MM.1S (cell line): ENCODE data around the gene C2CD4C.

ENCODE experiments used
- DNase-seq: peaks from one replicate; pipeline ENCODE4 v3.0.0-alpha.2; 2015
- H2AFZ ChIP-seq: fragments of 300-600 bp; sonication (generic); 2 replicates; pipeline ENCODE4 v1.6.0; 2016; ENCODE audit warnings: antibody characterized with exemption, low read length
- H3F3A ChIP-seq: fragments of 300-600 bp; sonication (generic); 2 replicates; pipeline ENCODE4 v1.6.1; 2016; ENCODE audit warnings: mild to moderate bottlenecking, antibody characterized with exemption, low read length, moderate library complexity, mixed read lengths; ENCODE audit not compliant: insufficient read depth
- H3K27ac ChIP-seq: fragments of 300-600 bp; sonication (generic); 2 replicates; pipeline ENCODE4 v1.5.1; 2016; ENCODE audit warnings: mild to moderate bottlenecking, low read length
- H3K27me3 ChIP-seq: fragments of 300-600 bp; sonication (generic); replicated peaks from 2 replicates; pipeline ENCODE4 v1.6.0; 2016; ENCODE audit warnings: low read length; ENCODE audit not compliant: insufficient read depth
- H3K36me3 ChIP-seq: fragments of 300-600 bp; sonication (generic); replicated peaks from 2 replicates; pipeline ENCODE4 v1.6.1; 2016; ENCODE audit warnings: mild to moderate bottlenecking, low read length, mixed read lengths; ENCODE audit not compliant: insufficient read depth
- H3K4me1 ChIP-seq: fragments of 300-600 bp; sonication (generic); 2 replicates; pipeline ENCODE4 v1.6.1; 2016; ENCODE audit warnings: low read length, mixed read lengths
- H3K4me2 ChIP-seq: fragments of 300-600 bp; sonication (generic); 2 replicates; pipeline ENCODE4 v1.6.0; 2016; ENCODE audit warnings: low read depth, low read length
- H3K4me3 ChIP-seq: fragments of 300-600 bp; sonication (generic); 2 replicates; pipeline ENCODE4 v1.5.1; 2016; ENCODE audit warnings: low read length, mixed read lengths
- H3K79me2 ChIP-seq: fragments of 300-600 bp; sonication (generic); 2 replicates; pipeline ENCODE4 v1.6.1; 2016; ENCODE audit warnings: mixed run types, low read length, mixed read lengths
- H3K9ac ChIP-seq: fragments of 300-600 bp; sonication (generic); 2 replicates; pipeline ENCODE4 v1.6.1; 2016; ENCODE audit warnings: low read length, mixed read lengths
- H3K9me2 ChIP-seq: fragments of 300-600 bp; sonication (generic); replicated peaks from 2 replicates; pipeline ENCODE4 v1.6.1; 2016; ENCODE audit warnings: mild to moderate bottlenecking, low read length, mixed read lengths; ENCODE audit not compliant: insufficient read depth
- H3K9me3 ChIP-seq: fragments of 300-600 bp; sonication (generic); replicated peaks from 2 replicates; pipeline ENCODE4 v1.6.1; 2016; ENCODE audit warnings: mild to moderate bottlenecking, low read length, mixed read lengths; ENCODE audit not compliant: insufficient read depth
- H4K20me1 ChIP-seq: fragments of 300-600 bp; sonication (generic); 2 replicates; pipeline ENCODE4 v1.6.1; 2016; ENCODE audit warnings: mild to moderate bottlenecking, low read length, moderate library complexity, mixed read lengths; ENCODE audit not compliant: insufficient read depth
- CTCF ChIP-seq: fragments of 300-600 bp; sonication (generic); IDR thresholded peaks from 2 replicates; pipeline ENCODE4 v1.5.1; 2016; ENCODE audit warnings: antibody characterized with exemption, low read length, mixed read lengths
- EZH2 ChIP-seq: fragments of 300-600 bp; sonication (generic); optimal IDR thresholded peaks from 2 replicates; pipeline ENCODE3; 2017; ENCODE audit warnings: low read depth, mild to moderate bottlenecking, antibody characterized with exemption, low read length, mixed read lengths
- EZH2phosphoT487 ChIP-seq: fragments of 300-600 bp; sonication (generic); IDR thresholded peaks from 2 replicates; pipeline ENCODE4 v1.6.1; 2018; ENCODE audit warnings: antibody characterized with exemption, low read length

The C2CD4C gene

GRCh38 chr19:442085-442484 is 33.1 kb upstream of the C2CD4C start:
- TF ChIP-seq EZH2phosphoT487 = no peak
- TF ChIP-seq EZH2 = no peak
- TF ChIP-seq CTCF = no peak
- Histone ChIP-seq H3K27ac (no peak overlapping the region), H3K4me3 (no peak overlapping the region), H3K79me2 (no peaks in the 10 kb centered on the region), H3K9me2 (no peaks in the 10 kb centered on the region), H3K9ac (no peak overlapping the region), H3K27me3 (peaks cover 69% of the 10 kb centered on the region), H3F3A (no peaks in the 10 kb centered on the region), H2AFZ (no peak overlapping the region), H3K4me2 (no peak overlapping the region), H4K20me1 (no peaks in the 10 kb centered on the region), H3K9me3 (no peaks in the 10 kb centered on the region), H3K36me3 (no peaks in the 10 kb centered on the region), H3K4me1 (no peaks in the 10 kb centered on the region)
- no peak for DNase-seq

GRCh38 chr19:441213-441836 is 32.4 kb upstream of the C2CD4C start:
- Histone ChIP-seq H4K20me1 (no peaks in the 10 kb centered on the region), H3K9me2 (no peaks in the 10 kb centered on the region), H3F3A (no peaks in the 10 kb centered on the region), H3K4me3 (no peak overlapping the region), H3K4me1 (no peaks in the 10 kb centered on the region), H3K9ac (no peak overlapping the region), H3K36me3 (no peaks in the 10 kb centered on the region), H3K79me2 (no peaks in the 10 kb centered on the region), H3K9me3 (no peaks in the 10 kb centered on the region), H2AFZ (no peak overlapping the region), H3K27me3 (peaks cover 68% of the 10 kb centered on the region), H3K4me2 (no peak overlapping the region), H3K27ac (no peak overlapping the region)
- no peak for DNase-seq
- TF ChIP-seq EZH2phosphoT487 (no peak), CTCF (no peak), EZH2 (no peak)

GRCh38 chr19:440391-441212 is 31.7 kb upstream of the C2CD4C start:
- Histone ChIP-seq H3K36me3 (no peaks in the 10 kb centered on the region), H3K27ac (no peak overlapping the region), H3K4me3 (no peak overlapping the region), H3K4me1 (no peaks in the 10 kb centered on the region), H3K9ac (no peak overlapping the region), H3K27me3 (peaks cover 69% of the 10 kb centered on the region), H2AFZ (no peak overlapping the region), H3K4me2 (no peak overlapping the region), H3K9me2 (no peaks in the 10 kb centered on the region), H3K79me2 (no peaks in the 10 kb centered on the region), H4K20me1 (no peaks in the 10 kb centered on the region), H3K9me3 (no peaks in the 10 kb centered on the region), H3F3A (no peaks in the 10 kb centered on the region)
- TF ChIP-seq EZH2phosphoT487 (no peak), CTCF (no peak), EZH2 (no peak)
- DNase-seq = no peak
